ENCODE data around the gene ZNF763. TPM values are rescaled to one million over a fixed set of nuclear protein-coding genes. Genes with fewer than 3 reads are reported as not detected.

Gene ZNF763
- total RNA-seq, 2 donors from 2014 or later: 2.3 to 5.9 TPM

GRCh38 chr19:11963566-11964355, 1.1 kb upstream of the ZNF763 start:
- ATAC-seq (ENCODE audit: insufficient number of reproducible peaks, low FRiP score, low read depth) (no peak), DNase-seq (ENCODE audit: low spot score) (peak; percentile 31)
- TF ChIP-seq, protein P1, sequence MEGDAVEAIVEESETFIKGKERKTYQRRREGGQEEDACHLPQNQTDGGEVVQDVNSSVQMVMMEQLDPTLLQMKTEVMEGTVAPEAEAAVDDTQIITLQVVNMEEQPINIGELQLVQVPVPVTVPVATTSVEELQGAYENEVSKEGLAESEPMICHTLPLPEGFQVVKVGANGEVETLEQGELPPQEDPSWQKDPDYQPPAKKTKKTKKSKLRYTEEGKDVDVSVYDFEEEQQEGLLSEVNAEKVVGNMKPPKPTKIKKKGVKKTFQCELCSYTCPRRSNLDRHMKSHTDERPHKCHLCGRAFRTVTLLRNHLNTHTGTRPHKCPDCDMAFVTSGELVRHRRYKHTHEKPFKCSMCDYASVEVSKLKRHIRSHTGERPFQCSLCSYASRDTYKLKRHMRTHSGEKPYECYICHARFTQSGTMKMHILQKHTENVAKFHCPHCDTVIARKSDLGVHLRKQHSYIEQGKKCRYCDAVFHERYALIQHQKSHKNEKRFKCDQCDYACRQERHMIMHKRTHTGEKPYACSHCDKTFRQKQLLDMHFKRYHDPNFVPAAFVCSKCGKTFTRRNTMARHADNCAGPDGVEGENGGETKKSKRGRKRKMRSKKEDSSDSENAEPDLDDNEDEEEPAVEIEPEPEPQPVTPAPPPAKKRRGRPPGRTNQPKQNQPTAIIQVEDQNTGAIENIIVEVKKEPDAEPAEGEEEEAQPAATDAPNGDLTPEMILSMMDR (IDR thresholded peaks at IDR 0.05): peak; percentile 85
- Histone ChIP-seq H3K4me3 (peak overlapping the region; percentile 84), H3K27ac (peak overlapping the region; percentile 86 to 93), H3K27me3 (replicated peaks; ENCODE audit: insufficient read depth) (no peaks in the 10 kb centered on the region), H3K4me1 (ENCODE audit: control insufficient read depth in 1 of 2, low read depth in 2 of 2) (peaks cover 10 to 22% of the 10 kb centered on the region in 2 donors), H3K36me3 (no peaks in the 10 kb centered on the region), H3K9me3 (no peaks in the 10 kb centered on the region)

DNA sequence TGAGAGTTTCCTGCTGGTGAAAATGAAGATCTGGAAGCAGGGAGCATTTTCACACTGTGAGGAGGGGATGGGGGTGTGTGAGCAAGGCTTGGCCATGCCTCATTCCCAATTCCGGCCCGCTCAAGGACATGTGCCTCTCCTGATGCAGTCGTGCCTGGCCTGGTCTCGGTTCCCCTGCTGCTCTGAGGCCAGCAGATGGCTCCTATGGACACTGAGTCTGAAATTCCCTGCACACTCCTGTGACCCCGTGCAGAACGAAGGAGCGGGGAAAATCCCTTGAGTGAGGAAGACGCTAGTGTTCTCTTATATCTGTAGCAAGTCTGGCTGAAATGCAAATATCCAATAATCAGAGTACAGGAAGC, 363 bp upstream of the ZNF763 start:
- Histone ChIP-seq H3K4me1 (ENCODE audit: control insufficient read depth in 1 of 2, low read depth in 2 of 2) (peaks cover 10 to 22% of the 10 kb centered on the region in 2 donors), H3K9me3 (no peaks in the 10 kb centered on the region), H3K27ac (peak overlapping the region; percentile 86 to 93), H3K4me3 (peak overlapping the region; percentile 84), H3K27me3 (replicated peaks; ENCODE audit: insufficient read depth) (no peaks in the 10 kb centered on the region), H3K36me3 (no peaks in the 10 kb centered on the region)
- ATAC-seq (ENCODE audit: insufficient number of reproducible peaks, low FRiP score, low read depth) (no peak), DNase-seq (ENCODE audit: low spot score) (no peak)
- TF ChIP-seq, protein P1 (IDR thresholded peaks at IDR 0.05): no peak

DNA sequence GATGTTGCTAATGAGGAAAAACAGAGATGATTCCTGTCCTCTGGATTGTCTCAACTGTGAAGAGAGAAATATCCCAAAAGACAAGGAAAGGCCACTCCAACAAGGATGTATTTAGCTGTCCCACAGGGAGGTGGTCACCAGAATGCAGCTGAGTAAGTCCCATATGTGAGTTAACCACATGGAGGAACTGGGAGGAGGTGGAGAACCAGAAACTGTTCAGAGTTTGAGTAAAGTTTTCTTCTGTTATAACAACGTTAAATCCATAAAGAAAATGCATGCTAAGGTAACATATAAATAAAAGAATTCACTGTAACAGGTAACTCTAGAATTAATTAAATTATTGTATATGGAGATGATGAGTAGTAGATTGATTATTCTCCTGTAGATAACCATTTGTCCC, 5.3 kb downstream of the ZNF763 start:
- no peak overlapping the region for H3K27ac ChIP-seq
- ATAC-seq (ENCODE audit: insufficient number of reproducible peaks, low FRiP score, low read depth) (no peak), DNase-seq (ENCODE audit: low spot score) (no peak)
- no peaks in the 10 kb centered on the region for H3K27me3 ChIP-seq (replicated peaks; ENCODE audit: insufficient read depth)
- H3K9me3 ChIP-seq: no peaks in the 10 kb centered on the region
- H3K4me1 ChIP-seq (ENCODE audit: control insufficient read depth in 1 of 2, low read depth in 2 of 2): peaks cover 3 to 10% of the 10 kb centered on the region in 2 donors
- H3K4me3 ChIP-seq: no peak overlapping the region
- H3K36me3 ChIP-seq: peaks cover 3% of the 10 kb centered on the region
- TF ChIP-seq, protein P1 (IDR thresholded peaks at IDR 0.05): no peak

DNA sequence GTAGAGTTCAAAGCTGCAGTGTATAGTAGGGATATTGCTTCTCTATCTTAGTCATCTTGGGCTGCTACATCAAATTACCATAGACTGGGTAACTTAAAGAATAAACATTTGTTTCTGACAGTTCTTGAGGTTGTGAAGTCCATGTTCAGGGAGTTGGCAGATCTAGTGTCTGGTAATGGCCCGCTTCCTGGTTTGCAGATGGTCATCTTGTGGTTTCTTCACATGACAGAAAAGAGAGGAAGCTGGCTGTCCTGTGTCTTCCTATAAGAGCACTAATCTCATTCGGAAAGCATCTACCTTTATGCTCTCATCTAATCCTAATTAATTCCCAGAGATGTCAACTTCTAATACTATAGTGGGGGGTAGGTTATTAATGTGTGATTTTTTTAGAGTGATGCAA, 6.2 kb downstream of the ZNF763 start:
- no peak for DNase-seq (ENCODE audit: low spot score)
- TF ChIP-seq, protein P1 (IDR thresholded peaks at IDR 0.05): no peak
- Histone ChIP-seq H3K4me3 (no peak overlapping the region), H3K9me3 (no peaks in the 10 kb centered on the region), H3K27me3 (replicated peaks; ENCODE audit: insufficient read depth) (no peaks in the 10 kb centered on the region), H3K36me3 (peaks cover 3% of the 10 kb centered on the region), H3K4me1 (ENCODE audit: control insufficient read depth in 1 of 2, low read depth in 2 of 2) (peaks cover 0 to 4% of the 10 kb centered on the region in 2 donors), H3K27ac (no peak overlapping the region)
- no peak for ATAC-seq (ENCODE audit: insufficient number of reproducible peaks, low FRiP score, low read depth)

- Histone ChIP-seq H3K9me3 (peaks cover 12% of the 10 kb centered on the region), H3K4me3 (no peak overlapping the region), H3K27ac (no peak overlapping the region), H3K36me3 (peaks cover 14% of the 10 kb centered on the region), H3K4me1 (ENCODE audit: control insufficient read depth in 1 of 2, low read depth in 2 of 2) (no peaks in the 10 kb centered on the region), H3K27me3 (replicated peaks; ENCODE audit: insufficient read depth) (no peaks in the 10 kb centered on the region)
- TF ChIP-seq, protein P1 (IDR thresholded peaks at IDR 0.05): no peak
- DNase-seq (ENCODE audit: low spot score): no peak
- ATAC-seq (ENCODE audit: insufficient number of reproducible peaks, low FRiP score, low read depth): no peak
These were observed 8.4 kb downstream of the ZNF763 start for GRCh38 chr19:11973019-11973810.

Data from thoracic aorta (tissue), 2 donors.